GM18499 (cell line): ENCODE results near the gene FAM163A.

Source experiments
- ATAC-seq: cut with Tn5 transposase; IDR thresholded peaks from one replicate; pipeline ENCODE4 v1.9.1; 2021; ENCODE audit warnings: moderate number of reproducible peaks; ENCODE audit not compliant: insufficient read depth, unreplicated experiment

FAM163A gene

DNA sequence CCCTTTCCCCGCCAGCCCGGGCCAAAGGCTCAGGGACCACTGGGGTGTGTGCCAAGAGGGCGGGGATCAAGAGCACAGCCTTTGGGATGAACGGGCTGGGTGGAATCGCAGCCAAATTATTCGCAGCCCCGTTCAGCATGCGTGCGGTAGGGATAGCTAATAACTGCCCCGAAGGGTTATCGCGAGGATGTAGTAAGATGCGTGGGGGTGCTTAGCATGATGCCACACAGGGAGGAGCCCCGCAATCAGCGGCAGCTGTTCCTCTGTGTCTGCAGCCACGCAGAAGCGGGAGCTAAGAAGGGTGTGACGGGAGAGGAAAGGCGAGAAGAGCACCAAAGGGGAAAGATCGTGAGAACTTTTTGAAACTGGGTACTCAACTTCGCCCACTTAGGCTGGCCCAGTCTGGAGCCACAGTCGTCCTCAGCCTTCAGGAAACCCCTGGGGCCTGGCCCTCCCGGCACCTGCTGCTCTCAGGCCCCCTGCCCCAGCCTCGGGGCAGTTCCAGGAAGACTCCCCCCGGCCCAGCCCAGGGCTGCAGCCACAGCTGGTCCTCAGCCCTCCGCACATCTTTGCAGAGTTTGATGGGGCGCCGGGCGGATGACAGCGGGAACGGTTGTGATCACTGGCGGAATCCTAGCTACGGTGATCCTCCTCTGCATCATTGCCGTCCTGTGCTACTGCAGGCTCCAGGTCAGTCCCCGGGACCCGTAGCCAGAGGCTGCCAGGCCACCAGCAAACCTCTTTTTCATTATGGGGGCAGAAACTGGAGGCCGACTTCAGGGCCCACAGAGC lies 69.6 kb downstream of the FAM163A start:
- ATAC-seq, result no peak

- ATAC-seq, result no peak
These were observed 70.8 kb downstream of the FAM163A start for GRCh38 chr1:179813626-179814545.

- ATAC-seq, result no peak
These were observed 71.4 kb downstream of the FAM163A start for GRCh38 chr1:179814546-179814838.

DNA sequence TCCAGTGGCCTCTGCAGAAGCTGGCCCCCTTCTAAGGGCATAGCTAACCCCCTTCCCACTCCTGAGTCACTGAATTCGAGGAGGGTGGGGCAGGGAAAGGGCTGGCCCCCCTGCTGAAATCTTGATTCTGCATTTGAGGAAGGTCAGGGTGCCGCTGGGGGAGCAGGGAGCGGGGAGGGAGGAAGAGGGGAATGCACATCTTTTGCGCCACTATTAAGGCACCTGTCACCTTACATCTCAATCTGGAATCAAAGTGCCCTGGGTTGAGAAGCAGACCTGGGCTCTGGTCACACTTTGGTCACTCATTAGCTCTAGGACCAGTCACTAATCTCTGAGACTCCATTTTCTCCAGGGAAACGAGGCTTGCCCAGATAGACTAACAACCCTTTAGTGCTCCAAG lies 72.5 kb downstream of the FAM163A start:
- ATAC-seq, result no peak

DNA sequence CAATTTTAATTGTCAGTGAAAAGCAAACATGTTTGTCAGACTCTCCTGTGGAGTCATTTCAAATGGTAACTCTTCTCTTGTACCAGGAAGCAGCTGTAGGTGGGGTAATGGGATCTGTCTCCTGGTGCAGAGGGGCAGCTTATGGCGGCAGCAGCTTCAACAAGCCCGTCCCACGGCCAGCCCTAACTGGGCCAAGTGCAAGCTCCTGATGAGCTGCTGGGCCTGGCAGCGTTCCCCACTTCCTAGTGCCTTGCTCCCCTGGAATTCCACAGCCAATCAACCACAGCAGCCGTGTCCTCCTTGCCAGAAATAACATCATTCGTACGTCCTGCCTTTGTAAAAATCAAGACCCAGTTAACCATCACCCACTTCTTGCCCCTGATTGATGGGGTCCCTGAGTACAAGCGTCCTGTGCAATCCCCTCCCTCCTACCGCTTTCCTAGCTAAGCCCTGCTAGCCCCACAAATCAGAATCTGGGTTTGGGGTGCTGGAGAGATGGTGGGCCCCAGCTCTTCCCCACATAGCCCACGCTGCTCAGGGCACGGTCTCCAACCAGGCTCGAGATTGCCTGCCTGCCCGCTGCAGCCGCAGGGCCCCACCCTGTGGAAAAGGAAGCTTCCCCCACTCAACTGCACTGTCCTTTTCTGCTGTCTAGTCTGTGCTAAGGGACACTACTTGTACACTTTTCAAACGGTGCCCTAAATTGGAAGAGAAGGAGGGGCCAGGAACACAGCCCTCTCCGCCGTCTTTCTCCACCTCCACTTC lies 73.3 kb downstream of the FAM163A start:
- no peak for ATAC-seq

GRCh38 chr1:179817056-179817455 lies 74.0 kb downstream of the FAM163A start:
- ATAC-seq, result no peak

GRCh38 chr1:179817789-179818188 lies 74.7 kb downstream of the FAM163A start:
- ATAC-seq, result no peak

DNA sequence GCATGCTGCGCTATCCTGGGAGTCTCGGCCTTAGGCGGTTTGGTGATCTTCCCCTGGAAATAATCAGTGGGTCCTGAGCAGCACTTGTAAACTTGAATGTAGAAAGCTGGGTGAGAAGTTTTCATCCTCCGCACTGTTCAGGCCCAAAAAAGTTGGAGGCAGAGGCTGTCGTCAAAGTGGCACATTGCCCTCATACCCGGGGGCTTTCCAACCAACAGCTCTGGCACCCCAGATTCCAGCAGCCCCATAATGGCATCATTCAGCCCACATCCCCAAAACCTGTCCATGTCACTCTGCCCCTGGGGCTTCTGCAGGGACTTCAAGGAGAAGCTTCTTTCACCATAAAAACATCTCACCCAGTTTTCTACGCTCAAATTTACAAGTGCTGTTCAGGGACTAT lies 75.2 kb downstream of the FAM163A start:
- ATAC-seq, result no peak

GRCh38 chr1:179818743-179819173 lies 75.7 kb downstream of the FAM163A start:
- no peak for ATAC-seq

DNA sequence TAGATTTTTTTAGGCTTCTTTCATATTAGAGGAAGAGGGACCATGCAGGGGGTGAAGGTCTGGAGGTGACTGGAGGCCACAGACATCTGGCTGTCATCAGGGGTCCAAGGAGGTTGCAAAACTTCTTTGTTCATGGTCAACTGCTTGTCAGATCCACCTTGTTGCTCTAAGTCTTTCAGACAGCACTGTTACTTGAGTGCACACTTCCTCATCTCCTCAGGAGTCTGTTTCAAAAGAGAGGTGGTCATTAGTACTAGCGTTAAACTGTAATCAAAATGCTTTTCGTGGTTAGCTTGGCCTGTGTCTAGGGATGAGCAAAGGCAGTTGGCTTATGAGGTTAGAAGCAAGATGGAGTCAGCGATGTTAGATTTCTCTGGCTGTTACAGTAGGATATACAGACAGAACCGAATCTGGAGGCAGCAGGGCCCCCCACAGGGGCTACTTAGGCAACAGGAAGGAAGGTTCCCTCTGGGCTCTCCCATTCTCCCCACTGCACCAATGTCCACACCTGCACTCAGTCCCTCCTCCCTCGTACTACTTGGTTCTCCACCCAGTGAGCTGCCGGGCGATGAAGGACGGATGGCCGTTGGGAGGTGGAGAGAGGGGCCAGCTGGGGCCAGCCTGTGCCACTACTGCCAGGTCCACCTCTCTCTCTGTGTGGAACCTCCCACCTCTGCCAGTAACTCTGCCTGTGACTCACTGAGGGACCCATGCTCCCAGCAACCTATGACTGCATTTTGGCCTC lies 77.3 kb downstream of the FAM163A start:
- no peak for ATAC-seq

- ATAC-seq, result no peak
These were observed 78.4 kb downstream of the FAM163A start for GRCh38 chr1:179821524-179821923.

DNA sequence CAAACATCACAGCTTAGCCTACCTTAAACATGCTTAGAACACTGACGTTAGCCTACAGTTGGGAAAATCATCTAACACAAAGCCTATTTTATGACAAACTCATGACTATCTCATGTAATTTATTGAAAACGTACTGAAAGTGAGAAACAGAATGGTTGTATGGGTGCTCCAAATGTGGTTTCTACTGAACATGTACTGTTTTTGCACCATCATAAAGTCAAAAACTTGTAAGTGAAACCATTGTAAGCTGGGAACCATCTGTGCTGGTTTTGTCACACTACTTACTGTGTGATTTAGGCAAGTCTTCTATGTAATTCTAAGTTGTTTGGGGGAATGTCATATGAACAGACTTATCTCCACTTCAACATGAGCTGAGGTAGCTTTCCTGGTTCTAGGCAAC lies 79.0 kb downstream of the FAM163A start:
- ATAC-seq, result no peak

DNA sequence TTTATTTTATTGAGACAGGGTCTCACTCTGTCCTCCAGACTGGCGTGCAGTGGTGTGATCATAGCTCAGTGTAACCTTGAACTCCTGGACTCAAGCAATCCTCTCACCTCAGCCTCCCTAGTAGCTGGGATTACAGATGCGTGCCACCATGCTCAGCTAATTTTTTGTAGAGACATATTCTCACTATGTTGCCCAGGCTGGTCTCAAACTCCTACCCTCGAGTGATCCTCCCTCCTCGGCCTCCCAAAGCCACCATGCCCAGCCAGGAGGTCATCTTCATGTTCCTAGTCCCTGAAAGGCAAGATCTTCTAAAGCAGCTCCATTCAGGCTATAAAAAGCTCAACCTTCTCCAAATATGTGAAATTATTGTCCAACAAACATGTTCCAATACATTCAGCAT lies 80.6 kb downstream of the FAM163A start:
- no peak for ATAC-seq

DNA sequence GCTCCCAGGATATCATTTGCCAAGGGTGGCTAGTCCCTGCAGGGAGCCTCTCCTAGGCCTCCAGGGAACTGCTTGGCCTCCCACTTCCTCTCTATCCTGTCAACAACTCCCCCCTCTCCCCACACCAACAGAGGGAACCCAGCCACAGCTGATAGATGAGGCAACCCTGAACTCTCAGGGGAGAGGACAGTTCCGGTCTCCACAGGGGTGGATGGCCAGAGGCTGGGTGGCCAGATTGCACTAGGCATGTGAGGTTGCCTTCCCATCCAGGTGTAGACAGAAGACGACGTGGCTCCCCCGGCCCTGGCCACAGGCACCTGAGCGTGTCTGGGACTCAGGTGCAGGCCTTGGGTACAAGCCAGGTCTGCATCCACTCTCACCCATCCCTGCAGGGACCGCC lies 81.2 kb downstream of the FAM163A start:
- no peak for ATAC-seq

GRCh38 chr1:179825206-179825605 lies 82.1 kb downstream of the FAM163A start:
- no peak for ATAC-seq

DNA sequence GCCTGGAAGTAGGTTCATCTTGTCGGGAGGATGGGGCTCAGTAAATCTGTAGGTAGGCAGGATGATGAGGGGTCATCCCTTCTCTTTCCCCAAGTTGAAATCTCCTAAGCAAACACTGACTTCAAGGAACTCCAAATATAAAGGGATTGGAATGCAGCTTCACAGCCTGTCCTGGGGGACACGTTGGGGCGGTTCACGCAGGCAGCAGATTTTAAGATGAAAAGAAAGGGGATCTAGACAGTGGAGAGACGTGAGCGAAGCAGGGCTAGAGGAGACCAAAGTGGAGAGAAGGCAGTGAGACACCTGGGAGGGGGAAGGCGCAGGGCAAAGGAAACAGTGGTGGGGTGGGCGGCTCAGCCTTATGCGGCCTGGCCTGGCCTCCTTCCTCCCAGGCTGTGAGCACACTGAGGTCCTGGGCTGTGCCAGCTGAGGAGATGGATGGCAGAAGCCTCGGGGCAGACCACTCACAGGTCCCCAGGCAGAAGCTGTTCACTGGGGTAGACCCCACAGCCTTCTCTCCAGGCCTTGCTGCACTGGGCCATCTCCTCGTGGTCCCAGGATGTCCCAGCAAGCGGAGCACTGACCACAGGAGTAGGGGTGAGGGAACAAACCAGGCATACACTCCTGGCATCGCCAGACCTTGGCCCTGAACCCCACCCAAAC lies 82.8 kb downstream of the FAM163A start:
- ATAC-seq, result no peak

- no peak for ATAC-seq
These were observed 83.7 kb downstream of the FAM163A start for GRCh38 chr1:179826626-179827280.

- no peak for ATAC-seq
These were observed 85.5 kb downstream of the FAM163A start for GRCh38 chr1:179828554-179829110.

- no peak for ATAC-seq
These were observed 88.1 kb downstream of the FAM163A start for GRCh38 chr1:179831225-179831624.
